Psoas muscle (tissue), 8 donors: ENCODE data around the gene DUSP10. TPM values are rescaled to one million over a fixed set of nuclear protein-coding genes. Genes with fewer than 3 reads are reported as not detected.

Source experiments
- ATAC-seq, 4 donors: fragments of 200-7000 bp; cut with Tn5 transposase; one replicate each; pipeline ENCODE4 v1.9.1; 2020; ENCODE audit warnings: moderate library complexity in 3 of 4, mild to moderate bottlenecking in 2 of 4
- DNase-seq, 2 donors: peaks; one replicate each; pipeline ENCODE4 v3.0.0-alpha.2; 2020
- H3K27ac ChIP-seq: fragments of 200-600 bp; one replicate; pipeline ENCODE4 v1.8.0; 2022
- H3K27me3 ChIP-seq, 3 donors: fragments of 200-600 bp in 1 of 3; one replicate each; pipeline versions ENCODE4 v1.6.1 to v1.8.0; 2013 to 2022; ENCODE audit warnings: low read length in 2 of 3, mild to moderate bottlenecking in 2 of 3, moderate library complexity in 1 of 3; ENCODE audit not compliant: insufficient read depth in 3 of 3
- H3K36me3 ChIP-seq, 2 donors: fragments of 200-600 bp in 1 of 2; one replicate each; pipeline versions ENCODE4 v1.6.1 to v1.8.0; 2013 to 2022; ENCODE audit warnings: low read depth in 1 of 2, mild to moderate bottlenecking in 1 of 2, moderate library complexity in 1 of 2; ENCODE audit not compliant: insufficient read depth in 1 of 2
- H3K4me1 ChIP-seq: fragments of 200-600 bp; one replicate; pipeline ENCODE4 v1.8.0; 2022
- H3K4me3 ChIP-seq: fragments of 200-600 bp; one replicate; pipeline ENCODE4 v1.8.0; 2022; ENCODE audit warnings: mild to moderate bottlenecking
- H3K9me3 ChIP-seq: fragments of 200-600 bp; one replicate; pipeline ENCODE4 v1.8.0; 2022
- WGBS, 3 donors: extraction: QIAGEN DNeasy Blood & Tissue Kit; methylation state at CpG; one replicate each; pipeline versions ENCODE4 v1.1.6 to v1.1.7; 2013; 5-methylcytosine and 5-hydroxymethylcytosine counted together
- intact Hi-C, 2 donors: fragments of 100-400 bp; cut with DNase I; formaldehyde crosslinking; loops; one replicate each; pipeline versions ENCODE4 v1.11.0 to v1.14.2; 2022
- polyA plus RNA-seq, 3 donors: library from polyadenylated mRNA; stranded (reverse); fragments of 200-250 nt; gene quantifications; one replicate each; pipeline ENCODE4 v1.2.3, GENCODE V29; 2013
- total RNA-seq, 4 donors: library from RNA; stranded (reverse); fragmentation: NEBNext Ultra II Directional in 2 of 4; extraction: Animal tissue kit (Norgen Biotek cat#: 25700) in 2 of 4; gene quantifications; one replicate each; pipeline versions ENCODE4 v1.2.1 to v1.2.4, GENCODE V29; 2021 to 2023
- TF ChIP-seq, protein P1 (sequence below): fragments of 200-600 bp; IDR thresholded peaks from one replicate; pipeline ENCODE4 v1.8.0; 2022; ENCODE audit warnings: antibody characterized with exemption
- donor health status: healthy with polysubstance abuse.
- donor health status: DM: no; HTN: no; CAD: no; lungs with moderate emphysema.
- donor health status: Bipolar disorder and iron deficiency.
- donor health status: healthy.
- donor health status: DM: yes; HTN: yes; CAD: no.
- donor health status: DM: no; HTN: no; CAD: no.
- donor health status: DM: no; HTN: no; CAD: no.
- donor health status: DM: yes; HTN: yes; CAD: no.

The DUSP10 gene
- total and polyA plus RNA-seq, 7 donors = 4.7 to 15.5 (median 5.9) TPM

- ATAC-seq = no peak
- no peaks in the 10 kb centered on the region for H3K9me3 ChIP-seq
- no peak overlapping the region for H3K4me3 ChIP-seq
- no peak overlapping the region for H3K27ac ChIP-seq
- DNase-seq = no peak
- TF ChIP-seq, protein P1, sequence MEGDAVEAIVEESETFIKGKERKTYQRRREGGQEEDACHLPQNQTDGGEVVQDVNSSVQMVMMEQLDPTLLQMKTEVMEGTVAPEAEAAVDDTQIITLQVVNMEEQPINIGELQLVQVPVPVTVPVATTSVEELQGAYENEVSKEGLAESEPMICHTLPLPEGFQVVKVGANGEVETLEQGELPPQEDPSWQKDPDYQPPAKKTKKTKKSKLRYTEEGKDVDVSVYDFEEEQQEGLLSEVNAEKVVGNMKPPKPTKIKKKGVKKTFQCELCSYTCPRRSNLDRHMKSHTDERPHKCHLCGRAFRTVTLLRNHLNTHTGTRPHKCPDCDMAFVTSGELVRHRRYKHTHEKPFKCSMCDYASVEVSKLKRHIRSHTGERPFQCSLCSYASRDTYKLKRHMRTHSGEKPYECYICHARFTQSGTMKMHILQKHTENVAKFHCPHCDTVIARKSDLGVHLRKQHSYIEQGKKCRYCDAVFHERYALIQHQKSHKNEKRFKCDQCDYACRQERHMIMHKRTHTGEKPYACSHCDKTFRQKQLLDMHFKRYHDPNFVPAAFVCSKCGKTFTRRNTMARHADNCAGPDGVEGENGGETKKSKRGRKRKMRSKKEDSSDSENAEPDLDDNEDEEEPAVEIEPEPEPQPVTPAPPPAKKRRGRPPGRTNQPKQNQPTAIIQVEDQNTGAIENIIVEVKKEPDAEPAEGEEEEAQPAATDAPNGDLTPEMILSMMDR = no peak
- no peaks in the 10 kb centered on the region for H3K4me1 ChIP-seq
- no peaks in the 10 kb centered on the region for H3K27me3 ChIP-seq
- no peaks in the 10 kb centered on the region for H3K36me3 ChIP-seq
- intact Hi-C loops = no loop called here
Observed at GRCh38 chr1:221663321-221663720, 78.6 kb downstream of the DUSP10 start.

DNA sequence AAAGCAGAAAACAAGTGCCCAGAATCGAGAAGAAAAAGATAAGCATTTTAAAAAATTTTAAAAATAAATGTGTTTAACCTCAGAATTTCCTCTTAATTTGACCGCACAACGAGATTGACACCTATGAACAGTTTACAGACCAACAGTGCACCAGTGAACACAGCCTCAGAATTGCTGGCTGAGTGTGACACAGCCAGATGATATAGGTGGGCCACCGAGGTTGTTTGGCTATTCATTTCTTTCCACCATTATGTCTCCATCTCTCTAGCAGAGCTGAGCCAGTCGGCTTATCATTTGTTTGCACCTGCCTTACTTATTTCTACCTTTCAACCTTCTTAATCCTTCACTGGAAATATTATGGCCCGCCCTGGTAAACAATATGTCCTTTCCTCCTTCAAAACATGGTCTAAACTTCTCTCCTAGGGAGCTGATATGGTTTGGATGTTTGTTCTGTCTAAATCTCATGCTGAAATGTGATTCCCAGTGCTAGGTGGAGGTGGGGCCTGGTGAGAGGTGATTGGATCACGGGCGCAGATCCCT, 86.1 kb downstream of the DUSP10 start:
- intact Hi-C loops = no loop called here
- H3K27ac ChIP-seq = no peak overlapping the region
- H3K4me3 ChIP-seq = no peak overlapping the region
- ATAC-seq = no peak
- no peaks in the 10 kb centered on the region for H3K4me1 ChIP-seq
- TF ChIP-seq, protein P1 = no peak
- no peaks in the 10 kb centered on the region for H3K27me3 ChIP-seq
- DNase-seq = no peak
- H3K36me3 ChIP-seq = no peaks in the 10 kb centered on the region
- H3K9me3 ChIP-seq = no peaks in the 10 kb centered on the region
- 79 to 87% (median 80%) methylated on average over 8 of the region's 8 CpGs for WGBS, 3 donors
